ENCODE data around the gene AHSA1. TPM values are rescaled to one million over a fixed set of nuclear protein-coding genes. Genes with fewer than 3 reads are reported as not detected.

The AHSA1 gene
- total and polyA plus RNA-seq, 2 experiments from 2014 or later = 177 to 213 TPM

- TF ChIP-seq ZNF462 (CRISPR knock-in tag; IDR thresholded peaks at IDR 0.05) = no peak
- TF ChIP-seq STAT1 (IDR thresholded peaks at IDR 0.05; ENCODE audit: unreplicated experiment) = no peak
- no peak for TF ChIP-seq EZH2 (IDR thresholded peaks at IDR 0.05; ENCODE audit: low read depth, unreplicated experiment)
- TF ChIP-seq NANOG (IDR thresholded peaks at IDR 0.05; ENCODE audit: borderline replicate concordance) = no peak
- no peak for TF ChIP-seq ZNF331 (CRISPR knock-in tag; IDR thresholded peaks at IDR 0.05; ENCODE audit: low read depth)
- no peak for TF ChIP-seq EZH2phosphoT487 (IDR thresholded peaks at IDR 0.05; ENCODE audit: unreplicated experiment)
- no peak for TF ChIP-seq JUNB (IDR thresholded peaks at IDR 0.05; ENCODE audit: unreplicated experiment)
- TF ChIP-seq ZNF114 (CRISPR knock-in tag; IDR thresholded peaks at IDR 0.05) = no peak
Observed at GRCh38 chr14:77455966-77456640, 1.8 kb upstream of the AHSA1 start (continued).

GRCh38 chr14:77457115-77457521 lies 775 bp upstream of the AHSA1 start:
- ATAC-seq = peak; percentile 19
- H3K4me3 Mint-ChIP-seq = peak overlapping the region; percentile 99
- no peak for TF ChIP-seq ETS1 (IDR thresholded peaks at IDR 0.05)
- TF ChIP-seq ZNF462 (CRISPR knock-in tag; IDR thresholded peaks at IDR 0.05) = no peak

More at GRCh38 chr14:77457115-77457521, 775 bp upstream of the AHSA1 start:
- peak overlapping the region; percentile 90 for H3K4me2 ChIP-seq
- H3K4me1 ChIP-seq (ENCODE audit: insufficient read depth) = peaks cover 5% of the 10 kb centered on the region
- DNase-seq (ENCODE audit: low spot score) = no peak
- H3K4me3 ChIP-seq = peak overlapping the region; percentile 80
- H3K27me3 ChIP-seq (ENCODE audit: insufficient read depth) = no peaks in the 10 kb centered on the region
- peak overlapping the region; percentile 67 for H3K27ac ChIP-seq (ENCODE audit: low read depth)
- H3F3A ChIP-seq (replicated peaks; ENCODE audit: low read depth) = no peaks in the 10 kb centered on the region
- Mint-ChIP-seq H3K36me3 (ENCODE audit: low read depth) (peaks cover 32% of the 10 kb centered on the region), H3K27ac (peak overlapping the region; percentile 91), H3K4me1 (peaks cover 18% of the 10 kb centered on the region), H3K9me3 (no peaks in the 10 kb centered on the region; the same call in 2 of the 3 replicates), H3K27me3 (ENCODE audit: insufficient read depth, low read depth, poor library complexity) (peaks cover 12% of the 10 kb centered on the region)
- H3K9me2 ChIP-seq (ENCODE audit: insufficient read depth) = no peaks in the 10 kb centered on the region
- peak overlapping the region; percentile 90 for H2AFZ ChIP-seq
- H4K20me1 ChIP-seq (replicated peaks; ENCODE audit: insufficient read depth) = peaks cover 19% of the 10 kb centered on the region
- H3K79me2 ChIP-seq (replicated peaks; ENCODE audit: insufficient read depth) = peaks cover 49% of the 10 kb centered on the region
- peaks cover 27% of the 10 kb centered on the region for H3K36me3 ChIP-seq (ENCODE audit: insufficient read depth)
